ENCODE results near the gene CCSER2. TPM values are rescaled to one million over a fixed set of nuclear protein-coding genes. Genes with fewer than 3 reads are reported as not detected.
"Not testable (repeated sequence)": the region's sequence is repeated elsewhere in the genome, so short reads cannot be mapped to it uniquely, and the experiment has no call there.

Gene CCSER2
- total RNA-seq, 2 donors from 2014 or later, result 29.8 to 38.8 TPM

DNA sequence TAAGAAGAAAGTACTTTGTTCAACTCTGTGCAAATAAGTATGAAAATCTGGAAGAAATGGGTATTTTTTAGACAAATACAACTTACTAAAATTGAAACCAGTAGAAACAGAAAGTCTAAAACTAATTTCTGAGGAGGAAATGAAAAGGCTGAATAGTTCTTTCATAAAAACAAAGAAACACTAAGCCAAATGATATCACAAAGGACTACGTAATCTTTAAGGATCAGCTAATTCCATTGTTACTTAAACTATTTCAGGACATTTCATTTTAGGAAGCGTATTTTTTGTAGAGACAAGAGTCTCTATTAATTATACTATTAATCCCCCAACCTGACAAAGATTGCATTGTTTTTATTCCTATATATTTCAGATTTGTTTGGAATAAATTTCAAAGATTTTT lies 11.2 kb upstream of the CCSER2 start:
- Mint-ChIP-seq H3K4me3 (no peak overlapping the region), H3K4me1 (peaks cover 10% of the 10 kb centered on the region), H3K9me3 (peaks cover 3% of the 10 kb centered on the region), H3K27me3 (ENCODE audit: insufficient read depth) (no peaks in the 10 kb centered on the region), H3K27ac (no peak overlapping the region), H3K36me3 (ENCODE audit: low read depth) (no peaks in the 10 kb centered on the region)
- Histone ChIP-seq H3K27ac (ENCODE audit: low read depth, low read length) (no peak overlapping the region), H3K4me1 (ENCODE audit: control insufficient read depth, insufficient read depth, low read length) (peaks cover 3% of the 10 kb centered on the region), H3K9ac (ENCODE audit: extremely low read depth, low read length, poor library complexity, severe bottlenecking) (no peak overlapping the region), H3K4me3 (ENCODE audit: low read length) (no peak overlapping the region), H3K27me3 (ENCODE audit: control insufficient read depth, insufficient read depth, low read length, poor library complexity, severe bottlenecking) (no peaks in the 10 kb centered on the region), H3K9me3 (ENCODE audit: control insufficient read depth, low read length) (no peaks in the 10 kb centered on the region), H3K36me3 (ENCODE audit: control insufficient read depth, insufficient read depth, low read length) (no peaks in the 10 kb centered on the region)
- 100% methylated on average over 1 of the region's 2 CpGs for WGBS, 2 experiments (ENCODE audit: insufficient coverage in 1 of 2, insufficient read length in 1 of 2)
- no peak for DNase-seq
- TF ChIP-seq, protein P1, sequence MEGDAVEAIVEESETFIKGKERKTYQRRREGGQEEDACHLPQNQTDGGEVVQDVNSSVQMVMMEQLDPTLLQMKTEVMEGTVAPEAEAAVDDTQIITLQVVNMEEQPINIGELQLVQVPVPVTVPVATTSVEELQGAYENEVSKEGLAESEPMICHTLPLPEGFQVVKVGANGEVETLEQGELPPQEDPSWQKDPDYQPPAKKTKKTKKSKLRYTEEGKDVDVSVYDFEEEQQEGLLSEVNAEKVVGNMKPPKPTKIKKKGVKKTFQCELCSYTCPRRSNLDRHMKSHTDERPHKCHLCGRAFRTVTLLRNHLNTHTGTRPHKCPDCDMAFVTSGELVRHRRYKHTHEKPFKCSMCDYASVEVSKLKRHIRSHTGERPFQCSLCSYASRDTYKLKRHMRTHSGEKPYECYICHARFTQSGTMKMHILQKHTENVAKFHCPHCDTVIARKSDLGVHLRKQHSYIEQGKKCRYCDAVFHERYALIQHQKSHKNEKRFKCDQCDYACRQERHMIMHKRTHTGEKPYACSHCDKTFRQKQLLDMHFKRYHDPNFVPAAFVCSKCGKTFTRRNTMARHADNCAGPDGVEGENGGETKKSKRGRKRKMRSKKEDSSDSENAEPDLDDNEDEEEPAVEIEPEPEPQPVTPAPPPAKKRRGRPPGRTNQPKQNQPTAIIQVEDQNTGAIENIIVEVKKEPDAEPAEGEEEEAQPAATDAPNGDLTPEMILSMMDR (conservative IDR thresholded peaks at IDR 0.05), result no peak

DNA sequence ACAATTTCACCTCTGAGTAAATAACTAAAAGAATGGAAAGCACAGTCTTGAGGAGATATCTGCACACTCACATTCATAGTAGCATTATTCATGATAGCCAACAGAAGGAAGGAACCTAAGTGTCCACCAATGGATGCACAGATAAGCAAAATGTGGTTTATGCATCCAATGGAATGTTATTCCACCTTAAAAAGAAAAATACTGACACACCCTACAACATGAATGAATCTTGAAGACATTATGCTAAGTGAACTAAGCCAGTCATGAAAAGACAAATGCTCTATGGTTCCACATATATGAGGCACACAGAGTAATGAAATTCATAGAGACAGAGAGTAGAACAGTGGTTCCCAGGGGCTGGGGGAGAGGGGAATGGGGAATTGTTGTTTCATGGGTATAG lies 6.5 kb upstream of the CCSER2 start:
- Mint-ChIP-seq H3K27me3 (ENCODE audit: insufficient read depth) (no peaks in the 10 kb centered on the region), H3K4me3 (no peak overlapping the region), H3K27ac (no peak overlapping the region), H3K36me3 (ENCODE audit: low read depth) (no peaks in the 10 kb centered on the region), H3K9me3 (no peaks in the 10 kb centered on the region), H3K4me1 (peaks cover 2% of the 10 kb centered on the region)
- Histone ChIP-seq H3K9ac (ENCODE audit: extremely low read depth, low read length, poor library complexity, severe bottlenecking) (no peak overlapping the region), H3K4me1 (ENCODE audit: control insufficient read depth, insufficient read depth, low read length) (peaks cover 6% of the 10 kb centered on the region), H3K36me3 (ENCODE audit: control insufficient read depth, insufficient read depth, low read length) (no peaks in the 10 kb centered on the region), H3K4me3 (ENCODE audit: low read length) (no peak overlapping the region), H3K27ac (ENCODE audit: low read depth, low read length) (no peak overlapping the region), H3K9me3 (ENCODE audit: control insufficient read depth, low read length) (no peaks in the 10 kb centered on the region), H3K27me3 (ENCODE audit: control insufficient read depth, insufficient read depth, low read length, poor library complexity, severe bottlenecking) (no peaks in the 10 kb centered on the region)
- TF ChIP-seq, protein P1 (conservative IDR thresholded peaks at IDR 0.05), result no peak
- no peak for DNase-seq

DNA sequence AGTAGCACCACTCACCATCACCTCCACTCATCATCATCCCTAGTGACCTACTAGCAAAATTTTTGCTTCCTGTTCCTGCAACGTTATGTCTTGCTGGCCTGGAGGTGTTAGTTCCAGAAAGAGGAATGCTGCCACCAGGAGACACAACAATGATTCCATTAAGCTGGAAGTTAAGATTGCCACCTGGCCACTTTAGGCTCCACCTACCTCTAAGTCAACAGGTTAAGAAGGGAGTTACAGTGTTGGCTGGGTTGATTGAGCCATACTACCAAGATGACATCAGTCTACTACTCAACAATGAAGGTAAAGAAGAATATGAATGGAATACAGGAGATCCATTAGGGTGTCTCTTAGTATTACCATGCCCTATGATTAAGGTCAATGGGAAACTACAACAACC lies 4.8 kb upstream of the CCSER2 start:
- not testable (repeated sequence) for H3K4me1 ChIP-seq (ENCODE audit: control insufficient read depth, insufficient read depth, low read length); H3K27me3 Mint-ChIP-seq (ENCODE audit: insufficient read depth); H3K27me3 ChIP-seq (ENCODE audit: control insufficient read depth, insufficient read depth, low read length, poor library complexity, severe bottlenecking); H3K27ac ChIP-seq (ENCODE audit: low read depth, low read length); H3K36me3 Mint-ChIP-seq (ENCODE audit: low read depth); DNase-seq; H3K9ac ChIP-seq (ENCODE audit: extremely low read depth, low read length, poor library complexity, severe bottlenecking); H3K9me3 Mint-ChIP-seq; H3K36me3 ChIP-seq (ENCODE audit: control insufficient read depth, insufficient read depth, low read length); H3K4me3 ChIP-seq (ENCODE audit: low read length); H3K4me1 Mint-ChIP-seq; H3K4me3 Mint-ChIP-seq; H3K27ac Mint-ChIP-seq; H3K9me3 ChIP-seq (ENCODE audit: control insufficient read depth, low read length)
- WGBS, 2 experiments (ENCODE audit: insufficient coverage in 1 of 2, insufficient read length in 1 of 2), result 80 to 84% methylated on average over 1 of the region's 1 CpG

DNA sequence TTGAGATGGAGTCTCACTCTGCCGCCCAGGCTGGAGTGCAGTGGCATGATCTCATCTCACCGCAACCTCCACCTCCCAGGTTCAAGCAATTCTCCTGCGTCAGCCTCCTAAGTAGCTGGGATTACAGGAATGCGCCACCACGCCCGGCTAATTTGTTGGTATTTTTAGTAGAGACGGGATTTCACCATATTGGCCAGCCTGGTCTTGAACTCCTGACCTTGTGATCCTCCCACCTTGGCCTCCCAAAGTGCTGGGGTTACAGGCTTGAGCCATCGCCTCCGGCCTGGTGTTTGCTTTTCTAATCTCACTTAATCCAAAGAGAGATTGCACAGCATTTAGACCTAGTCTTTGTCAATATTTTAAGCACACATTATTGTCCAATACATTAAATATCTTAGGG lies 1.4 kb upstream of the CCSER2 start:
- H3K27me3 Mint-ChIP-seq (ENCODE audit: insufficient read depth); H3K36me3 Mint-ChIP-seq (ENCODE audit: low read depth); H3K9ac ChIP-seq (ENCODE audit: extremely low read depth, low read length, poor library complexity, severe bottlenecking); DNase-seq; H3K27ac ChIP-seq (ENCODE audit: low read depth, low read length); H3K9me3 Mint-ChIP-seq; H3K27me3 ChIP-seq (ENCODE audit: control insufficient read depth, insufficient read depth, low read length, poor library complexity, severe bottlenecking); H3K36me3 ChIP-seq (ENCODE audit: control insufficient read depth, insufficient read depth, low read length); H3K27ac Mint-ChIP-seq; H3K9me3 ChIP-seq (ENCODE audit: control insufficient read depth, low read length); H3K4me3 Mint-ChIP-seq; H3K4me3 ChIP-seq (ENCODE audit: low read length): not testable (repeated sequence)
- peaks cover 23% of the 10 kb centered on the region for H3K4me1 Mint-ChIP-seq
- 87 to 96% methylated on average over 8 to 9 of the region's 9 CpGs for WGBS, 2 experiments (ENCODE audit: insufficient coverage in 1 of 2, insufficient read length in 1 of 2)
- H3K4me1 ChIP-seq (ENCODE audit: control insufficient read depth, insufficient read depth, low read length), result peaks cover 11% of the 10 kb centered on the region
